Measurements from ENCODE around the gene KRTAP21-2. TPM values are rescaled to one million over a fixed set of nuclear protein-coding genes. Genes with fewer than 3 reads are reported as not detected.

Gene KRTAP21-2
- total RNA-seq, 2 experiments from 2014 or later = not detected

DNA sequence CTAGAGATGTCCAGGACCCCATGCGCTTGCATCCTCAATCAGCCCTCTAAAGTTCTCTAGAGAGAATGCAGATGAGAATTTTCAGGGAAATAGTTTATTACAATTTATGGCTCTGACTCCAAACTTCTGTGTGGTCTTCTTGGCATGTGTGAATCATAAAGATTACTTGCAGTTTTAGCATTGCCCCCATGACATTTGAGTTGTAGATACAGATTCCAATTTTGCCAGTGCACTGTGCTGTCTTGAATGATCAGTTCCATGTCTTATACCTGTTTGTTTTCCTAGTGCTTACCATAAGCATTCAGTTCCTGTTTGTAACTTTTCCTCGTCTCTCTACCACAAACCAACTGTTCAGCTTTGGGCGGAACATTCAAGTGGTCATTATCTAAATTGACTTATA is 33.3 kb downstream of the KRTAP21-2 start:
- Mint-ChIP-seq H3K4me3 (no peak overlapping the region), H3K9me3 (peaks cover 14% of the 10 kb centered on the region), H3K27me3 (no peaks in the 10 kb centered on the region), H3K27ac (no peak overlapping the region), H3K36me3 (peaks cover 6% of the 10 kb centered on the region), H3K4me1 (peaks cover 8% of the 10 kb centered on the region)
- no peak for DNase-seq

DNA sequence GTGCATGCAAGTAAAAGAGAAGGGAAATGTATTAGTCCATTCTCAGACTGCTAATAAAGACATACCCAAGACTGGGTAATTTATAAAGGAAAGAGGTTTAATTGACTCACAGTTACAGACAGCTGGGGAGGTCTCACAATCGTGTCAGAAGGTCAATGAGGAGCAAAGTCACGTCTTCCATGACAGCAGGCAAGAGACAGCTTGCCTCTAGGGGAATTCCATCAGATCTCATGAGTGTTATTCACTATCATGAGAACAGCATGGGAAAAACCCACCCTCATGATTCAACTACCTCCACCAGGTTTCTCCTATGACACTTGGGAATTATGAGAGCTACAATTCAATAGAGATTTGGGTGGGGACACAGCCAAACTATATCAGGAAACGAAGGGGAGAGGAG is 36.6 kb downstream of the KRTAP21-2 start:
- no peak overlapping the region for H3K4me3 Mint-ChIP-seq
- peaks cover 10% of the 10 kb centered on the region for H3K9me3 Mint-ChIP-seq
- no peaks in the 10 kb centered on the region for H3K4me1 Mint-ChIP-seq
- no peak for DNase-seq
- peak overlapping the region; percentile 74 for H3K27ac Mint-ChIP-seq
- H3K27me3 Mint-ChIP-seq = no peaks in the 10 kb centered on the region
- peaks cover 3% of the 10 kb centered on the region for H3K36me3 Mint-ChIP-seq

GRCh38 chr21:30707409-30707808 is 39.6 kb downstream of the KRTAP21-2 start:
- Mint-ChIP-seq H3K27me3 (no peaks in the 10 kb centered on the region), H3K27ac (no peak overlapping the region), H3K36me3 (peaks cover 3% of the 10 kb centered on the region), H3K4me1 (no peaks in the 10 kb centered on the region), H3K9me3 (peaks cover 8% of the 10 kb centered on the region), H3K4me3 (no peak overlapping the region)
- no peak for DNase-seq

Other genes with a start within 250 kb of the KRTAP21-2 start
- not detected for gene KRTAP19-5, start 245.1 kb downstream of the KRTAP21-2 start, total RNA-seq
- not detected for gene KRTAP19-6, start 205.4 kb downstream of the KRTAP21-2 start, total RNA-seq
- gene KRTAP19-7, start 185.9 kb downstream of the KRTAP21-2 start, total RNA-seq = not detected
- gene KRTAP22-2, start 156.9 kb downstream of the KRTAP21-2 start, total RNA-seq = not detected
- gene KRTAP6-3, start 154.8 kb downstream of the KRTAP21-2 start, total RNA-seq = not detected
- not detected for gene KRTAP6-2, start 148.4 kb downstream of the KRTAP21-2 start, total RNA-seq
- not detected for gene KRTAP22-1, start 146.2 kb downstream of the KRTAP21-2 start, total RNA-seq
- not detected for gene KRTAP6-1, start 133.3 kb downstream of the KRTAP21-2 start, total RNA-seq
- gene KRTAP20-1, start 130.8 kb downstream of the KRTAP21-2 start, total RNA-seq = not detected
- gene KRTAP20-4, start 126.6 kb downstream of the KRTAP21-2 start, total RNA-seq = not detected
- not detected for gene KRTAP20-2, start 112.1 kb downstream of the KRTAP21-2 start, total RNA-seq
- not detected for gene KRTAP20-3, start 104.4 kb downstream of the KRTAP21-2 start, total RNA-seq
- not detected for gene KRTAP21-3, start 28.5 kb downstream of the KRTAP21-2 start, total RNA-seq
- not detected for gene KRTAP21-1, start 8.2 kb upstream of the KRTAP21-2 start, total RNA-seq
- not detected for gene KRTAP8-1, start 66.0 kb upstream of the KRTAP21-2 start, total RNA-seq
- gene KRTAP7-1, start 82.5 kb upstream of the KRTAP21-2 start, total RNA-seq = not detected
- not detected for gene KRTAP11-1, start 134.3 kb upstream of the KRTAP21-2 start, total RNA-seq